GM12872 (cell line): ENCODE measurements around the gene HMG20B.

Experiments
- CTCF ChIP-seq: IDR thresholded peaks from 3 replicates; pipeline ENCODE4 v1.5.1; 2011; ENCODE audit warnings: low read depth, mild to moderate bottlenecking, low read length, moderate library complexity; ENCODE audit not compliant: insufficient read depth

Gene HMG20B

DNA sequence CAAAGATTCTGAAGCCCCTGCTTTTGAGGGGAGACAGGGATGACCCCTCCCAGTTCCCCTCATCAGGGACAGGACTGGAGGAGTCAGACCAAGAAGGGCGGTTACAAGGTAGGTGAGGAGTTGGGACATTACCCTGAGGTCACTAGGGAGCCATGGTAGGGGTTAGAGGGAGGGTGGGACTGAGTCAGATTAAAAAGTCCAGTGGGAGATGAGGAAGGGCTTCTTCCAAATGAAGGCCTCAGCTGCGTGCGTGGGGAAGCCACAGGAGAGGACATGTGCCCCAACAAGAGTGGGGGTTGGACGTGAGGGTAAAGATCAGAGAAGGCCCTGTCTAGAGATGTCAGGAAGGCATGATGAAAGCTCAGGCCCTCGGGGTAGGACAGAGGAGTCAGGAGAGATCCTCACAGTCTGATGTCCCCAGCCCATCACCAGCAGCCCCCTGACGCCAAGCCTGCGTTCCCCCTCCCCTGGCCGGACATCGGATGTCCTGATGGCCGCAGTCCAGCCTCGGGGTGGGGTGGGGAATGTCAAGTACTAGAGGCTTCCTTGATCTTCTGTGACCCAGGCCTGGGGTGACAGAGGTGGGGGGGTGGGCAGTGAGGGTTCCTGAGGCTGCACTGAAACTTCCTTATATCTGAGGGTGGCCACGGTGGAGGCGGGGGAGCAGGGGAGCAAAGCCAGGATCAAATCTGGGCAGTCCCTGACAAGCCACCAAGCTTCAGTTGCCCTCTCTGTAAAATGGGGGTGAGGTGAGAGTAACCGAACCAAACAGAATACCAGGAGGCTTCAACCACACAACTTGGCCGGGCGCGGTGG lies 8.8 kb upstream of the HMG20B start:
- TF ChIP-seq CTCF: no peak

GRCh38 chr19:3565139-3565538 lies 7.6 kb upstream of the HMG20B start:
- no peak for TF ChIP-seq CTCF

DNA sequence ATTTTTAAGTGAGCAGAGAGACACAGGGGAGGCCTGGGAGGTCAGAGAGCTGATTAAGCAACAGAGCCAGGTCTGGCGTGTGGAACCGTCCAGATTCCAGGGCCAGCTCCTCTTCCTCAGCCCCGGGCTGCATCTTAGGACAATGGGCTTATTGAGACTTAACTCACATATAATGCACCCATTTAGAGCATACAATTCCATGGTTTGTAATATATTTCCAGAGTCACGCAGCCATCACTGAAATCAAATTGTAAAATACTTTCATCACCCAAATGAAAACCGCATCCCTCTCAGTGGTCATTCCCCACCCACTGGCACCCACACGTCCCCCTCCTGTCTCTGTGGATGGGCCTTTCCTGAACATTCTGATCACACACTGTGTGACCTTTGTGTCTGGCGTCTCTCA lies 2.1 kb upstream of the HMG20B start:
- no peak for TF ChIP-seq CTCF

- TF ChIP-seq CTCF: no peak
Measured at GRCh38 chr19:3572132-3572854, 451 bp upstream of the HMG20B start.

GRCh38 chr19:3573162-3573857 lies 566 bp downstream of the HMG20B start:
- TF ChIP-seq CTCF: no peak

GRCh38 chr19:3573858-3574637 lies 1.3 kb downstream of the HMG20B start:
- no peak for TF ChIP-seq CTCF
